Epithelial cell of alveolus of lung (primary cell): Measurements from ENCODE around the gene OR8U1. TPM values are rescaled to one million over a fixed set of nuclear protein-coding genes. Genes with fewer than 3 reads are reported as not detected.

ENCODE experiments used
- total RNA-seq: library from RNA; depleted of rRNA; stranded (reverse); fragments of >200 nt; gene quantifications from 2 replicates; pipeline ENCODE4 v1.2.1, GENCODE V29; 2015

Gene OR8U1
- total RNA-seq = not detected in 2 replicates

GRCh38 chr11:56375324-56375723, at the start of gene OR8U1:
Gene OR8U1, plus strand, starts transcription at chr11:56375624. Its CDS starts 0 bp downstream, at chr11:56375624.

GRCh38 chr11:56345739-56346138, 29.7 kb upstream of the OR8U1 start, which contains the start of gene OR8K1:
Gene OR8K1, plus strand, starts transcription at chr11:56346039. Its CDS starts 0 bp downstream, at chr11:56346039.

GRCh38 chr11:56353991-56354390, 21.4 kb upstream of the OR8U1 start, which contains the start of gene OR8J1:
Gene OR8J1, plus strand, starts transcription at chr11:56354291. Its CDS starts 5,956 bp downstream, at chr11:56360247.

GRCh38 chr11:56412396-56412795, 37.0 kb downstream of the OR8U1 start, which contains the start of gene OR5AL1:
Gene OR5AL1, plus strand, starts transcription at chr11:56412696.

Other genes with a start within 250 kb of the OR8U1 start
- gene OR8J3, start 235.4 kb upstream of the OR8U1 start, total RNA-seq = not detected in 2 replicates
- gene OR8K5, start 215.3 kb upstream of the OR8U1 start, total RNA-seq = not detected in 2 replicates
- gene OR5J2, start 199.0 kb upstream of the OR8U1 start, total RNA-seq = not detected in 2 replicates
- not detected in 2 replicates for gene OR5T2, start 141.4 kb upstream of the OR8U1 start, total RNA-seq
- not detected in 2 replicates for gene OR5T3, start 123.4 kb upstream of the OR8U1 start, total RNA-seq
- gene OR5T1, start 101.5 kb upstream of the OR8U1 start, total RNA-seq = not detected in 2 replicates
- not detected in 2 replicates for gene OR8H1, start 83.4 kb upstream of the OR8U1 start, total RNA-seq
- not detected in 2 replicates for gene OR8K3, start 60.5 kb upstream of the OR8U1 start, total RNA-seq
- gene OR8K1, start 29.6 kb upstream of the OR8U1 start, total RNA-seq = not detected in 2 replicates
- not detected in 2 replicates for gene OR8J1, start 21.3 kb upstream of the OR8U1 start, total RNA-seq
- gene OR5AL1, start 37.1 kb downstream of the OR8U1 start, total RNA-seq = not detected in 2 replicates
- gene OR5M3, start 97.7 kb downstream of the OR8U1 start, total RNA-seq = not detected in 2 replicates
- gene OR5M8, start 115.7 kb downstream of the OR8U1 start, total RNA-seq = not detected in 2 replicates
- gene OR5M11, start 167.6 kb downstream of the OR8U1 start, total RNA-seq = not detected in 2 replicates
- not detected in 2 replicates for gene OR5M10, start 202.1 kb downstream of the OR8U1 start, total RNA-seq
- gene OR5M1, start 239.2 kb downstream of the OR8U1 start, total RNA-seq = not detected in 2 replicates